ENCODE results near the gene IER5. TPM values are rescaled to one million over a fixed set of nuclear protein-coding genes. Genes with fewer than 3 reads are reported as not detected.

Gene IER5
- total and polyA plus RNA-seq, 9 of the 15 experiments (the other 6 are each of a cell fraction or from before 2014, with no cell fraction given) = 2.4 to 32.1 (median 12.0) TPM

GRCh38 chr1:181090641-181091126 lies 2.2 kb downstream of the IER5 start (continued):
- TF ChIP-seq GATAD2A (IDR thresholded peaks at IDR 0.05) (peak; percentile 39; the same call in 1 of the 2 replicates), KDM1A (IDR thresholded peaks at IDR 0.05) (peak in 1 of 2 experiments; percentile 33; a peak in 1 of 4 replicates), SMARCE1 (IDR thresholded peaks at IDR 0.05) (peak; percentile 53; the same call in 1 of the 2 replicates), OTX1 (CRISPR knock-in tag; IDR thresholded peaks at IDR 0.05) (no peak), KDM5B (IDR thresholded peaks at IDR 0.05; ENCODE audit: insufficient replicate concordance, low read depth, low read length) (peak; percentile 51), ZBTB40 (IDR thresholded peaks at IDR 0.05) (0 out of 2 replicates have a peak, but pooled peaks have one; percentile 14), ZBTB40 (CRISPR knock-in tag; IDR thresholded peaks at IDR 0.05) (no peak), SPI1 (IDR thresholded peaks at IDR 0.05; ENCODE audit: borderline replicate concordance, low read depth, low read length) (peak; percentile 76), EP300 (IDR thresholded peaks at IDR 0.05; ENCODE audit: low read length) (peak; percentile 67; the same call in 1 of the 2 replicates), MXI1 (IDR thresholded peaks at IDR 0.05; ENCODE audit: low read depth, low read length) (0 out of 2 replicates have a peak, but pooled peaks have one; percentile 16), ARID1B (IDR thresholded peaks at IDR 0.05) (peak; percentile 90), NR2C1 (IDR thresholded peaks at IDR 0.05) (no peak), NR2C1 (tag; IDR thresholded peaks at IDR 0.05) (no peak), SIN3A (IDR thresholded peaks at IDR 0.05; ENCODE audit: borderline replicate concordance in 2 of 2, control insufficient read depth in 1 of 2, low read depth in 2 of 2, low read length in 2 of 2) (peak in 1 of 2 experiments; percentile 64; a peak in 1 of 4 replicates), ARID3A (IDR thresholded peaks at IDR 0.05; ENCODE audit: borderline replicate concordance, low read depth, low read length) (peak; percentile 45; the same call in 1 of the 2 replicates), CREB3L1 (IDR thresholded peaks at IDR 0.05; ENCODE audit: borderline replicate concordance, low read depth) (peak; percentile 24; the same call in 1 of the 2 replicates), ZNF24 (IDR thresholded peaks at IDR 0.05) (peak; percentile 95)
